GM19351 (cell line): ENCODE data around the gene PLPPR2.
"Not testable (repeated sequence)": the region's sequence is repeated elsewhere in the genome, so short reads cannot be mapped to it uniquely, and the experiment has no call there.

Experiments
- ATAC-seq: cut with Tn5 transposase; IDR thresholded peaks from one replicate; pipeline ENCODE4 v1.9.1; 2021; ENCODE audit warnings: mild to moderate bottlenecking, moderate library complexity; ENCODE audit not compliant: unreplicated experiment

PLPPR2 gene

GRCh38 chr19:11390933-11391680, 35.9 kb downstream of the PLPPR2 start:
- ATAC-seq = no peak

- no peak for ATAC-seq
Measured at GRCh38 chr19:11397089-11397610, 41.9 kb downstream of the PLPPR2 start.

- no peak for ATAC-seq
Measured at GRCh38 chr19:11399667-11400066, 44.4 kb downstream of the PLPPR2 start.

- ATAC-seq = no peak
Measured at GRCh38 chr19:11400798-11401197, 45.6 kb downstream of the PLPPR2 start.

GRCh38 chr19:11401808-11402543, 46.7 kb downstream of the PLPPR2 start:
- no peak for ATAC-seq

GRCh38 chr19:11404588-11405222, 49.5 kb downstream of the PLPPR2 start:
- ATAC-seq = no peak

- no peak for ATAC-seq
Measured at GRCh38 chr19:11405846-11406643, 50.8 kb downstream of the PLPPR2 start.

GRCh38 chr19:11406703-11407236, 51.5 kb downstream of the PLPPR2 start:
- not testable (repeated sequence) for ATAC-seq

GRCh38 chr19:11408591-11408990, 53.4 kb downstream of the PLPPR2 start:
- ATAC-seq = no peak

GRCh38 chr19:11410682-11411081, 55.5 kb downstream of the PLPPR2 start:
- no peak for ATAC-seq

- ATAC-seq = no peak
Measured at GRCh38 chr19:11414544-11414943, 59.3 kb downstream of the PLPPR2 start.
